Adrenal gland (tissue), 12 donors: ENCODE data around the gene LMO7. TPM values are rescaled to one million over a fixed set of nuclear protein-coding genes. Genes with fewer than 3 reads are reported as not detected.

Experiments used
- DNase-seq, 7 donors: peaks; one replicate each; pipeline ENCODE4 v3.0.0-alpha.2; 2019 to 2020
- H3K27ac ChIP-seq, 5 donors: fragments of 200-600 bp; sonication (generic) in 4 of 5; 1 replicate in 3 of 5; 2 replicates in 2 of 5; pipeline versions ENCODE4 v1.5.1 to v1.8.0; 2016 to 2020; ENCODE audit warnings: mild to moderate bottlenecking in 1 of 5
- H3K27me3 ChIP-seq: fragments of 200-600 bp; 2 replicates; pipeline ENCODE4 v1.8.0; 2021
- H3K36me3 ChIP-seq, 2 donors: fragments of 200-600 bp; replicated peaks in 1 of 2; 1 replicate in 1 of 2; 2 replicates in 1 of 2; pipeline versions ENCODE4 v1.5.1 to v1.8.0; 2018 to 2022
- H3K4me1 ChIP-seq, 2 donors: fragments of 200-600 bp; replicated peaks in 1 of 2; 1 replicate in 1 of 2; 2 replicates in 1 of 2; pipeline versions ENCODE4 v1.5.1 to v1.8.0; 2018 to 2021
- H3K4me3 ChIP-seq, 4 donors: fragments of 200-600 bp; sonication (generic) in 3 of 4; one replicate each; pipeline ENCODE4 v1.5.1; 2016 to 2018
- H3K9me3 ChIP-seq, 3 donors: fragments of 200-600 bp; sonication (generic) in 1 of 3; replicated peaks in 1 of 3; 1 replicate in 2 of 3; 2 replicates in 1 of 3; pipeline versions ENCODE4 v1.5.1 to v1.8.0; 2016 to 2021
- CTCF ChIP-seq, 6 experiments: fragments of 450-650 bp in 4 of 6; fragments of 200-600 bp in 2 of 6; sonication (generic) in 1 of 6; IDR thresholded peaks; 1 replicate in 5 of 6; 2 replicates in 1 of 6; pipeline versions ENCODE4 v1.5.1 to v1.8.0; 2016 to 2021; ENCODE audit warnings: antibody characterized with exemption in 6 of 6, mild to moderate bottlenecking in 2 of 6, moderate library complexity in 1 of 6
- POLR2A ChIP-seq, 2 donors: fragments of 450-650 bp; IDR thresholded peaks; one replicate each; pipeline ENCODE4 v1.6.1; 2017; ENCODE audit warnings: antibody characterized with exemption in 2 of 2, mild to moderate bottlenecking in 2 of 2, moderate library complexity in 1 of 2
- WGBS, 4 donors: extraction: QIAGEN DNeasy Blood & Tissue Kit in 2 of 4; methylation state at CpG; one replicate each; pipeline versions ENCODE4 v1.1.5 to v1.1.7; 2013 to 2017; 5-methylcytosine and 5-hydroxymethylcytosine counted together
- intact Hi-C, 2 donors: fragments of 100-400 bp; cut with DNase I; formaldehyde crosslinking; loops; one replicate each; pipeline versions ENCODE4 v1.14.1 to v1.15.0; 2022 to 2023
- polyA plus RNA-seq, 3 donors: library from polyadenylated mRNA; stranded (reverse); fragments of 200-250 nt in 2 of 3; fragments of 350-450 nt in 1 of 3; fragmentation: Illumina TruSeq in 1 of 3; extraction: RNeasy Lipid Tissue Mini Kit (QIAGEN cat#74804) in 1 of 3; gene quantifications; one replicate each; pipeline ENCODE4 v1.2.3, GENCODE V29; 2013 to 2014
- total RNA-seq, 9 donors: library from RNA; depleted of rRNA in 4 of 9; stranded (reverse); fragments of >200 nt in 4 of 9; fragments of 120-200 nt in 1 of 9; fragmentation: NEBNext Ultra II Directional in 1 of 9; extraction: Animal tissue kit (Norgen Biotek cat#: 25700) in 1 of 9; gene quantifications; one replicate each; pipeline versions ENCODE4 v1.1.0 to v1.2.4, GENCODE V29; 2013 to 2023
- donor health status: healthy with polysubstance abuse.
- donor health status: Bipolar disorder and iron deficiency.
- donor health status: DM: yes; HTN: yes; CAD: no.
- donor health status: DM: no; HTN: no; CAD: no.
- donor health status: DM: no; HTN: no; CAD: no.
- donor health status: DM: yes; HTN: yes; CAD: no.

Gene LMO7
- total and polyA plus RNA-seq, 12 donors: 7.4 to 39.7 (median 11.4) TPM

GRCh38 chr13:75687150-75687763 lies 51.1 kb downstream of the LMO7 start:
- intact Hi-C loops: no loop called here
- TF ChIP-seq CTCF (IDR thresholded peaks at IDR 0.05) (peak; percentile 14 to 51 (median 32)), POLR2A (IDR thresholded peaks at IDR 0.05) (no peak)

GRCh38 chr13:75689686-75690085 lies 53.6 kb downstream of the LMO7 start:
- Histone ChIP-seq H3K36me3 (no peaks in the 10 kb centered on the region), H3K27ac (no peak overlapping the region), H3K4me3 (no peak overlapping the region), H3K4me1 (no peaks in the 10 kb centered on the region), H3K9me3 (no peaks in the 10 kb centered on the region), H3K27me3 (no peaks in the 10 kb centered on the region)
- intact Hi-C loops: loop anchor here in 1 of 2 donors (10.0 kb wide), 1 partner anchor 185 kb away; no protein-coding TSS in a partner anchor
- DNase-seq: no peak
- TF ChIP-seq POLR2A (IDR thresholded peaks at IDR 0.05) (no peak), CTCF (IDR thresholded peaks at IDR 0.05) (no peak)
- WGBS, 4 donors: 95 to 100% (median 97%) methylated on average over 5 of the region's 5 CpGs

More at GRCh38 chr13:75687150-75687763, 51.1 kb downstream of the LMO7 start:
- Histone ChIP-seq H3K9me3 (no peaks in the 10 kb centered on the region), H3K36me3 (no peaks in the 10 kb centered on the region), H3K4me1 (no peaks in the 10 kb centered on the region), H3K27me3 (no peaks in the 10 kb centered on the region), H3K4me3 (no peak overlapping the region), H3K27ac (no peak overlapping the region)
- no peak for DNase-seq

- no peak for DNase-seq
- WGBS, 4 donors: 81 to 91% (median 87%) methylated on average over 1 of the region's 1 CpG
- H3K27me3 ChIP-seq: no peaks in the 10 kb centered on the region
- no peaks in the 10 kb centered on the region for H3K4me1 ChIP-seq
- H3K27ac ChIP-seq: no peak overlapping the region
- H3K36me3 ChIP-seq: no peaks in the 10 kb centered on the region
- no peak overlapping the region for H3K4me3 ChIP-seq
- intact Hi-C loops: loop anchor here in 1 of 2 donors (10.0 kb wide), 1 partner anchor 184 kb away; no protein-coding TSS in a partner anchor
- no peaks in the 10 kb centered on the region for H3K9me3 ChIP-seq
- no peak for TF ChIP-seq CTCF (IDR thresholded peaks at IDR 0.05)
- TF ChIP-seq POLR2A (IDR thresholded peaks at IDR 0.05): no peak
These were observed 54.5 kb downstream of the LMO7 start for GRCh38 chr13:75690607-75691006.

- intact Hi-C loops: loop anchor here in 1 of 2 donors (10.0 kb wide), 1 partner anchor 184 kb away; no protein-coding TSS in a partner anchor
- H3K9me3 ChIP-seq: no peaks in the 10 kb centered on the region
- WGBS, 4 donors: 79 to 94% (median 90%) methylated on average over 1 of the region's 1 CpG
These were observed 55.1 kb downstream of the LMO7 start for GRCh38 chr13:75691183-75691582.

More at GRCh38 chr13:75691183-75691582, 55.1 kb downstream of the LMO7 start:
- no peaks in the 10 kb centered on the region for H3K36me3 ChIP-seq
- TF ChIP-seq POLR2A (IDR thresholded peaks at IDR 0.05): no peak
- TF ChIP-seq CTCF (IDR thresholded peaks at IDR 0.05): no peak
- no peak for DNase-seq
- H3K27me3 ChIP-seq: no peaks in the 10 kb centered on the region
- no peak overlapping the region for H3K27ac ChIP-seq
- no peak overlapping the region for H3K4me3 ChIP-seq
- no peaks in the 10 kb centered on the region for H3K4me1 ChIP-seq
